ENCODE results near the gene DCAKD.

GRCh38 chr17:45011767-45012166, 39.7 kb downstream of the DCAKD start:
- TF ChIP-seq RNF2 (IDR thresholded peaks at IDR 0.05; ENCODE audit: borderline replicate concordance, low read depth, low read length, missing control alignments, poor library complexity, severe bottlenecking) (no peak), CTCF (IDR thresholded peaks at IDR 0.05; ENCODE audit: control extremely low read depth in 1 of 3, insufficient read depth in 1 of 3, low read depth in 1 of 3, low read length in 3 of 3) (no peak), EP300 (IDR thresholded peaks at IDR 0.05; ENCODE audit: borderline replicate concordance in 1 of 2, low read depth in 2 of 2, low read length in 2 of 2) (no peak), CHD2 (IDR thresholded peaks at IDR 0.05; ENCODE audit: low read length) (no peak), TAF1 (IDR thresholded peaks at IDR 0.05; ENCODE audit: low read depth, low read length) (no peak), RBBP5 (IDR thresholded peaks at IDR 0.05; ENCODE audit: borderline replicate concordance, low read depth, low read length) (no peak)
